ENCODE results near the gene GLOD4. TPM values are rescaled to one million over a fixed set of nuclear protein-coding genes. Genes with fewer than 3 reads are reported as not detected.
"Not testable (repeated sequence)": the region's sequence is repeated elsewhere in the genome, so short reads cannot be mapped to it uniquely, and the experiment has no call there.

Gene GLOD4
- total RNA-seq, 1 donor from 2014 or later, result 80.1 TPM

DNA sequence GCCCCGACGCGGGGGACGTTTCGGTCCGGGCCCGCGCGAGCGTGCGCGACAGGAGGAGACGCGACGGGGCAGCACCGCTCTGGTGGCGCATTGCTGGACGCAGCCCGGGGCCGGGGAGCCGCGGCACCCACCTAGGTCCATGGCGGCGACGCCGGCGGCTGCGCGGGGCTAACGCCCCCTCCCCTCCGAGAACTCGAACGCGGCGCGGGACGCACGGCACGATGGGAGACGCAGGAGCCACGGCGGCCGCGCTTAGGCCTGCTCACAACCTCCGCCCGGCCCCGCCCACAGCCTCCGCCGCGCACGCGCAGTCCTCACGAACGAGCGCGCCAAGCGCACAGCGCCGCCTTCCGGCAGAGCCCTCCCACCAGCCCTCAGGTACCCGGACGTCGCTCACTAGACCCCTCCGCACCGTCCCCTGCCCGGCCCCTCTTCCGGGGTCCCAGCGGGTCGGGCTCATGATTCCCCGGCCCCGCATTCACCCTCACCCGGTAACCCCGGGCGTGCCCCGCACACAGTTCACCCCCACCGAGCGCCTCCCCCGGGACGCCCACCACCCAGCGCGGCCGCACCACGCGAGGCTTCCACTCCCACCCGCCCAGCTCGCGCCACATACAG, 30.0 kb downstream of the GLOD4 start, which contains the start of gene GEMIN4:
Gene GEMIN4 (minus strand): TSS at position 263 of the 618 bp plus-strand sequence. CDS start 122 bp downstream, at position 141.
- H3K9me3 Mint-ChIP-seq (ENCODE audit: unreplicated experiment), result peaks cover 21% of the 10 kb centered on the region
- peak; percentile 97 for DNase-seq
- H3K27me3 Mint-ChIP-seq (ENCODE audit: unreplicated experiment), result peaks cover 15% of the 10 kb centered on the region
- H3K4me1 Mint-ChIP-seq (ENCODE audit: low read depth, unreplicated experiment), result peaks cover 15% of the 10 kb centered on the region
- peak within 1 kb of the TSS; percentile 95 for H3K4me3 Mint-ChIP-seq (ENCODE audit: unreplicated experiment)
- peaks cover 13% of the 10 kb centered on the region for H3K36me3 Mint-ChIP-seq (ENCODE audit: unreplicated experiment)
- TF ChIP-seq, protein P1, sequence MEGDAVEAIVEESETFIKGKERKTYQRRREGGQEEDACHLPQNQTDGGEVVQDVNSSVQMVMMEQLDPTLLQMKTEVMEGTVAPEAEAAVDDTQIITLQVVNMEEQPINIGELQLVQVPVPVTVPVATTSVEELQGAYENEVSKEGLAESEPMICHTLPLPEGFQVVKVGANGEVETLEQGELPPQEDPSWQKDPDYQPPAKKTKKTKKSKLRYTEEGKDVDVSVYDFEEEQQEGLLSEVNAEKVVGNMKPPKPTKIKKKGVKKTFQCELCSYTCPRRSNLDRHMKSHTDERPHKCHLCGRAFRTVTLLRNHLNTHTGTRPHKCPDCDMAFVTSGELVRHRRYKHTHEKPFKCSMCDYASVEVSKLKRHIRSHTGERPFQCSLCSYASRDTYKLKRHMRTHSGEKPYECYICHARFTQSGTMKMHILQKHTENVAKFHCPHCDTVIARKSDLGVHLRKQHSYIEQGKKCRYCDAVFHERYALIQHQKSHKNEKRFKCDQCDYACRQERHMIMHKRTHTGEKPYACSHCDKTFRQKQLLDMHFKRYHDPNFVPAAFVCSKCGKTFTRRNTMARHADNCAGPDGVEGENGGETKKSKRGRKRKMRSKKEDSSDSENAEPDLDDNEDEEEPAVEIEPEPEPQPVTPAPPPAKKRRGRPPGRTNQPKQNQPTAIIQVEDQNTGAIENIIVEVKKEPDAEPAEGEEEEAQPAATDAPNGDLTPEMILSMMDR (IDR thresholded peaks at IDR 0.05; ENCODE audit: partially characterized antibody, unreplicated experiment), result peak; percentile 91
- H3K27ac Mint-ChIP-seq (ENCODE audit: unreplicated experiment), result peak within 1 kb of the TSS; percentile 90

DNA sequence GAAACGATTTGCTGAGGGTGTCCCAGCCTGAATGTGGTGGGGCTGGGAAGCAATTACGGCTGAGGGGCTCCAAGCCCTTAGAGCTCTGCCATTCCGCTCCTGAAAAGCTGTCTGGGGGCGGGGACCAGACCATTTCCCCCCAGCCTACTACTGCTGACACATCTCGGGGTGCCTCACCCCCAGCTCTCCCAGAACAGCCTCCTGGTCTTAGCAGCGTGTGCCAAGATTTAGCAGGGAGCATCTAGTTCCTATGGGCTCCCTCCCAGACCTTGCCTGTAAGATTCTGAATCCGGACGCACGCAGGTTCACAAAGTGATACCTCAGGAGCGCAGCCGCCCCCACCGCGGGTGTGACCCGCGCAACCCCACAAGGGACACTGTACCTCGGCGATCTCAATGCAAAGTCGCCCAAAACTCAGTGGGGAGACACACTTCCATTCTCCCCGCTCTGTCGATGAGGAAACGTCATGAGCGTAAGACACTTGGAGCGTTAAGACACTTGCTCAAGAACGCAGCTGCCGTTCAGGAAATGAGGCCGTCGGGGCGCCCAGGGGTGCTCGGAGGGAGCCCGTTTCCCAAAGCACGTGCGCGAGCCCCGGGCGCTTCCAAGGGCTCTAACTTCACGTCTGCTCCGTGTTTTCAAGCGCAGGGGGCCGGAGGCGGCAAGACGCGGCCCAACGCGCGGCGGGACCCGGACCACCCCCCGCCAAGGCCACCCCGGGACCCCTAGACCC, 30.6 kb downstream of the GLOD4 start:
- H3K27ac Mint-ChIP-seq (ENCODE audit: unreplicated experiment), result peak overlapping the region; percentile 68
- peaks cover 21% of the 10 kb centered on the region for H3K9me3 Mint-ChIP-seq (ENCODE audit: unreplicated experiment)
- H3K4me1 Mint-ChIP-seq (ENCODE audit: low read depth, unreplicated experiment), result peaks cover 15% of the 10 kb centered on the region
- TF ChIP-seq, protein P1 (IDR thresholded peaks at IDR 0.05; ENCODE audit: partially characterized antibody, unreplicated experiment), result no peak
- H3K36me3 Mint-ChIP-seq (ENCODE audit: unreplicated experiment), result peaks cover 13% of the 10 kb centered on the region
- peak overlapping the region; percentile 95 for H3K4me3 Mint-ChIP-seq (ENCODE audit: unreplicated experiment)
- no peak for DNase-seq
- peaks cover 15% of the 10 kb centered on the region for H3K27me3 Mint-ChIP-seq (ENCODE audit: unreplicated experiment)

- TF ChIP-seq, protein P1 (IDR thresholded peaks at IDR 0.05; ENCODE audit: partially characterized antibody, unreplicated experiment), result no peak
- peaks cover 15% of the 10 kb centered on the region for H3K4me1 Mint-ChIP-seq (ENCODE audit: low read depth, unreplicated experiment)
- peaks cover 13% of the 10 kb centered on the region for H3K36me3 Mint-ChIP-seq (ENCODE audit: unreplicated experiment)
- no peak for DNase-seq
- H3K27me3 Mint-ChIP-seq (ENCODE audit: unreplicated experiment), result peaks cover 13% of the 10 kb centered on the region
- H3K9me3 Mint-ChIP-seq (ENCODE audit: unreplicated experiment), result peaks cover 21% of the 10 kb centered on the region
- peak overlapping the region; percentile 68 for H3K27ac Mint-ChIP-seq (ENCODE audit: unreplicated experiment)
- H3K4me3 Mint-ChIP-seq (ENCODE audit: unreplicated experiment), result peak overlapping the region; percentile 95
Measured at GRCh38 chr17:750431-751037, 31.5 kb downstream of the GLOD4 start.

GRCh38 chr17:749359-749758, 32.7 kb downstream of the GLOD4 start:
- H3K4me3 Mint-ChIP-seq (ENCODE audit: unreplicated experiment), result peak overlapping the region; percentile 68
- H3K27me3 Mint-ChIP-seq (ENCODE audit: unreplicated experiment), result peaks cover 14% of the 10 kb centered on the region
- DNase-seq; H3K27ac Mint-ChIP-seq (ENCODE audit: unreplicated experiment): not testable (repeated sequence)
- H3K9me3 Mint-ChIP-seq (ENCODE audit: unreplicated experiment), result peaks cover 21% of the 10 kb centered on the region
- peaks cover 15% of the 10 kb centered on the region for H3K4me1 Mint-ChIP-seq (ENCODE audit: low read depth, unreplicated experiment)
- peaks cover 13% of the 10 kb centered on the region for H3K36me3 Mint-ChIP-seq (ENCODE audit: unreplicated experiment)

DNA sequence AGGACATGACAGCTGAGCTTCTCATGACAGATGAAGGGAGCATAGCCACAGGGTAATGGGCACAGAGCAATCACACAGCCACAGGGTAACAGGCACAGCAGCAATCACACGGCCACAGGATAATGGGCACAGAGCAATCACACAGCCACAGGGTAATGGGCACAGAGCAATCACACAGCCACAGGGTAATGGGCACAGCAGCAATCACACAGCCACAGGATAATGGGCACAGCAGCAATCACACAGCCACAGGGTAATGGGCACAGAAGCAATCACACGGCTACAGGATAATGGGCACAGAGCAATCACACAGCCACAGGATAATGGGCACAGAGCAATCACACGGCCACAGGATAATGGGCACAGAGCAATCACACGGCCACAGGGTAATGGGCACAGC, 33.5 kb downstream of the GLOD4 start:
- Mint-ChIP-seq H3K27me3 (ENCODE audit: unreplicated experiment) (peaks cover 13% of the 10 kb centered on the region), H3K4me3 (ENCODE audit: unreplicated experiment) (peak overlapping the region; percentile 23), H3K36me3 (ENCODE audit: unreplicated experiment) (peaks cover 13% of the 10 kb centered on the region), H3K9me3 (ENCODE audit: unreplicated experiment) (peaks cover 21% of the 10 kb centered on the region), H3K4me1 (ENCODE audit: low read depth, unreplicated experiment) (peaks cover 12% of the 10 kb centered on the region)
- DNase-seq; H3K27ac Mint-ChIP-seq (ENCODE audit: unreplicated experiment): not testable (repeated sequence)
